A549 (cell line): ENCODE measurements around the gene BACH1. TPM values are rescaled to one million over a fixed set of nuclear protein-coding genes. Genes with fewer than 3 reads are reported as not detected.

Experiments
- ATAC-seq, 2 experiments: fragments of 200-7000 bp in 1 of 2; fragments of >200 bp in 1 of 2; cut with Nextera tagmentation in 1 of 2; cut with Tn5 transposase in 1 of 2; 3 replicates each; pipeline versions ENCODE4 v1.8.0 to v1.9.1; 2018 to 2020; ENCODE audit warnings: mild to moderate bottlenecking in 1 of 2, moderate library complexity in 1 of 2
- CTCF ChIA-PET: fragments of 300-600 bp; sonication (Branson Sonifier 250); formaldehyde crosslinking; extraction: SDS; loops from one replicate; lab custom pipeline; 2021; ENCODE audit warnings: antibody characterized with exemption, inconsistent platforms; lab: Yijun Ruan, JAX
- POLR2A ChIA-PET: fragments of 350-600 bp; formaldehyde crosslinking; extraction: SDS; loops from one replicate; lab custom pipeline; 2021; ENCODE audit warnings: antibody characterized with exemption, inconsistent platforms; lab: Yijun Ruan, JAX
- DNase-seq, 2 experiments: peaks; one replicate each; pipeline versions ENCODE4 v3.0.0 to v3.0.0-alpha.2; 2011 to 2016; ENCODE audit warnings: low read depth in 1 of 2, low spot score in 1 of 2
- FAIRE-seq: peaks from 2 replicates; lab custom pipeline; 2011; peaks lifted over from hg19 to GRCh38; lab: Jason Lieb, UNC
- H3K27ac ChIP-seq, 2 experiments: fragments of >200 bp; sonication (Bioruptor Twin); formaldehyde crosslinking; 3 replicates each; pipeline ENCODE4 v1.5.1; 2016 to 2017
- H3K4me1 ChIP-seq: fragments of >200 bp; sonication (Bioruptor Twin); formaldehyde crosslinking; 3 replicates; pipeline ENCODE4 v1.6.1; 2016
- H3K4me2 ChIP-seq: fragments of >200 bp; sonication (Bioruptor Twin); formaldehyde crosslinking; 3 replicates; pipeline ENCODE4 v1.6.1; 2016
- H3K4me3 ChIP-seq: fragments of >200 bp; sonication (Bioruptor Twin); formaldehyde crosslinking; 3 replicates; pipeline ENCODE4 v1.5.1; 2016
- H3K9me3 ChIP-seq: fragments of >200 bp; sonication (Bioruptor Twin); formaldehyde crosslinking; 3 replicates; pipeline ENCODE4 v1.6.1; 2016
- EHF ChIP-seq: fragments of 250-450 bp; sonication (Bioruptor Pico); IDR thresholded peaks from 2 replicates; pipeline ENCODE4 v1.5.0; 2020; ENCODE audit warnings: mild to moderate bottlenecking
- EHMT2 ChIP-seq: fragments of 200-600 bp; sonication (generic); IDR thresholded peaks from 2 replicates; pipeline ENCODE4 v1.6.1; 2016; ENCODE audit warnings: antibody characterized with exemption, low read depth, mild to moderate bottlenecking, moderate library complexity
- GATA3 ChIP-seq: IDR thresholded peaks from 2 replicates; pipeline ENCODE4 v1.6.1; 2012; ENCODE audit warnings: borderline replicate concordance
- HES2 ChIP-seq: fragments of >200 bp; sonication (Bioruptor Twin); formaldehyde crosslinking; IDR thresholded peaks from 2 replicates; pipeline ENCODE4 v1.6.1; 2016
- HEYL ChIP-seq: fragments of 250-450 bp; sonication (Bioruptor Pico); IDR thresholded peaks from 2 replicates; pipeline ENCODE4 v1.8.0; 2021; ENCODE audit warnings: mild to moderate bottlenecking, moderate library complexity
- HMGXB4 ChIP-seq: fragments of 250-450 bp; sonication (Bioruptor Pico); IDR thresholded peaks from 2 replicates; pipeline ENCODE4 v1.5.0; 2021; ENCODE audit warnings: mild to moderate bottlenecking, moderate library complexity, borderline replicate concordance
- HOXA7 ChIP-seq: fragments of 250-450 bp; sonication (Bioruptor Pico); IDR thresholded peaks from 2 replicates; pipeline ENCODE4 v1.5.0; 2020; ENCODE audit warnings: mild to moderate bottlenecking, moderate library complexity
- HOXB13 ChIP-seq: fragments of 250-450 bp; sonication (Bioruptor Pico); IDR thresholded peaks from 2 replicates; pipeline ENCODE4 v1.5.0; 2020; ENCODE audit warnings: low read depth, mild to moderate bottlenecking, moderate library complexity
- HOXB5 ChIP-seq: fragments of 250-450 bp; sonication (Bioruptor Pico); IDR thresholded peaks from 2 replicates; pipeline ENCODE4 v1.5.0; 2020; ENCODE audit warnings: mild to moderate bottlenecking, moderate library complexity
- JUN ChIP-seq, 2 experiments: fragments of >200 bp; sonication (Bioruptor Twin); formaldehyde crosslinking; IDR thresholded peaks; 2 replicates in 1 of 2; 3 replicates in 1 of 2; pipeline ENCODE4 v1.6.1; 2016 to 2017
- KDM1A ChIP-seq: fragments of 200-600 bp; sonication (generic); IDR thresholded peaks from 2 replicates; pipeline ENCODE4 v1.6.1; 2016; ENCODE audit warnings: low read depth, mild to moderate bottlenecking
- KDM5A ChIP-seq: fragments of 200-600 bp; sonication (generic); IDR thresholded peaks from 2 replicates; pipeline ENCODE4 v1.6.1; 2016; ENCODE audit warnings: antibody characterized with exemption, mild to moderate bottlenecking
- MAFK ChIP-seq: fragments of 450-650 bp; IDR thresholded peaks from 2 replicates; pipeline ENCODE4 v1.6.1; 2014; ENCODE audit not compliant: partially characterized antibody
- MAX ChIP-seq: IDR thresholded peaks from 2 replicates; pipeline ENCODE4 v1.6.1; 2012
- POLR2AphosphoS2 ChIP-seq: conservative IDR thresholded peaks from 2 replicates; pipeline ENCODE4 v1.6.1; 2012; ENCODE audit warnings: low read length, improper control_type of control experiment, inconsistent platforms
- RARB ChIP-seq: fragments of 250-450 bp; sonication (Bioruptor Pico); IDR thresholded peaks from 2 replicates; pipeline ENCODE4 v1.8.0; 2021; ENCODE audit warnings: mild to moderate bottlenecking, moderate library complexity
- SREBF2 ChIP-seq: fragments of 450-650 bp; IDR thresholded peaks from 2 replicates; pipeline ENCODE4 v1.6.1; 2014; ENCODE audit warnings: mild to moderate bottlenecking, moderate library complexity
- ZC3H11A ChIP-seq: fragments of 450-650 bp; IDR thresholded peaks from 2 replicates; pipeline ENCODE4 v1.6.1; 2014; ENCODE audit warnings: antibody characterized with exemption, mild to moderate bottlenecking
- ZNF302 ChIP-seq: fragments of 250-450 bp; sonication (Bioruptor Pico); IDR thresholded peaks from 2 replicates; pipeline ENCODE4 v1.9.0; 2021; ENCODE audit warnings: inconsistent platforms, mild to moderate bottlenecking, moderate library complexity
- WGBS: methylation state at CpG from one replicate; pipeline ENCODE4 v1.1.6; 2017; ENCODE audit errors: missing lambda C conversion rate; 5-methylcytosine and 5-hydroxymethylcytosine counted together
- polyA plus RNA-seq, 4 experiments: library from polyadenylated mRNA; depleted of rRNA in 3 of 4; stranded (reverse); fragments of >200 nt; fragmentation: RNase III in 1 of 4; extraction: RNeasy Plus Mini Kit Qiagen cat#74134 plus additional on column Dnase treatment in 1 of 4; gene quantifications; 2 replicates in 3 of 4; 3 replicates in 1 of 4; pipeline ENCODE4 v1.2.3, GENCODE V29; 2011 to 2017
- TF ChIP-seq, protein P1 (sequence below): fragments of 200-600 bp; sonication (generic); IDR thresholded peaks from 2 replicates; pipeline ENCODE4 v1.6.1; 2016; ENCODE audit warnings: antibody characterized with exemption, mild to moderate bottlenecking, moderate library complexity

The BACH1 gene
- polyA plus RNA-seq, 2 of the 4 experiments (the other 2 are of a cell fraction): 5.0 to 21.4 TPM

GRCh38 chr21:29316029-29316742, 17.5 kb downstream of the BACH1 start:
- FAIRE-seq (no peak), ATAC-seq (no peak), DNase-seq (no peak)
- Histone ChIP-seq H3K4me2 (no peak overlapping the region), H3K4me3 (no peak overlapping the region), H3K27ac (peak overlapping the region in 1 of 2 experiments; percentile 56; a peak in 2 of 6 replicates), H3K4me1 (peaks cover 29% of the 10 kb centered on the region), H3K9me3 (no peaks in the 10 kb centered on the region)
- 94% methylated on average over 3 of the region's 3 CpGs for WGBS
- CTCF ChIA-PET: no interaction called here
- TF ChIP-seq MAFK (peak; percentile 49), GATA3 (no peak)
- POLR2A ChIA-PET: no interaction called here

- DNase-seq: no peak
- ChIA-PET CTCF (no interaction called here), POLR2A (no interaction called here)
These were observed 18.1 kb downstream of the BACH1 start for GRCh38 chr21:29316806-29317205.

GRCh38 chr21:29318354-29318753, 19.6 kb downstream of the BACH1 start:
- Histone ChIP-seq H3K4me2 (no peak overlapping the region), H3K4me1 (peaks cover 29% of the 10 kb centered on the region), H3K27ac (no peak overlapping the region), H3K4me3 (no peak overlapping the region), H3K9me3 (no peaks in the 10 kb centered on the region)
- ATAC-seq (no peak), FAIRE-seq (no peak), DNase-seq (no peak)
- POLR2A ChIA-PET: no interaction called here
- WGBS: 88% methylated on average over 2 of the region's 2 CpGs
- TF ChIP-seq HEYL (CRISPR knock-in tag) (no peak), ZC3H11A (no peak), HOXB13 (CRISPR knock-in tag) (no peak), EHF (no peak), HMGXB4 (CRISPR knock-in tag) (no peak)
- CTCF ChIA-PET: interaction anchor here (0.7 to 1.6 kb wide), 3 partner anchors 19 to 154 kb away, joined by 3 to 4 read pairs (median 3); no protein-coding TSS in a partner anchor

More at GRCh38 chr21:29316806-29317205, 18.1 kb downstream of the BACH1 start:
- 60% methylated on average over 3 of the region's 4 CpGs for WGBS
- Histone ChIP-seq H3K4me1 (peaks cover 29% of the 10 kb centered on the region), H3K4me3 (no peak overlapping the region), H3K9me3 (no peaks in the 10 kb centered on the region), H3K4me2 (no peak overlapping the region), H3K27ac (peak overlapping the region in 1 of 2 experiments; percentile 56; a peak in 2 of 6 replicates)
- no peak for TF ChIP-seq HOXA7 (CRISPR knock-in tag)
- FAIRE-seq (no peak), ATAC-seq (no peak)

GRCh38 chr21:29320031-29320430, 21.3 kb downstream of the BACH1 start:
- Histone ChIP-seq H3K4me3 (no peak overlapping the region), H3K27ac (no peak overlapping the region), H3K9me3 (no peaks in the 10 kb centered on the region), H3K4me2 (no peak overlapping the region), H3K4me1 (peaks cover 12% of the 10 kb centered on the region; the same call in 2 of the 3 replicates)
- FAIRE-seq (no peak), ATAC-seq (no peak), DNase-seq (no peak)
- POLR2A ChIA-PET: no interaction called here
- 91% methylated on average over 6 of the region's 6 CpGs for WGBS
- CTCF ChIA-PET: no interaction called here
- TF ChIP-seq, protein P1, sequence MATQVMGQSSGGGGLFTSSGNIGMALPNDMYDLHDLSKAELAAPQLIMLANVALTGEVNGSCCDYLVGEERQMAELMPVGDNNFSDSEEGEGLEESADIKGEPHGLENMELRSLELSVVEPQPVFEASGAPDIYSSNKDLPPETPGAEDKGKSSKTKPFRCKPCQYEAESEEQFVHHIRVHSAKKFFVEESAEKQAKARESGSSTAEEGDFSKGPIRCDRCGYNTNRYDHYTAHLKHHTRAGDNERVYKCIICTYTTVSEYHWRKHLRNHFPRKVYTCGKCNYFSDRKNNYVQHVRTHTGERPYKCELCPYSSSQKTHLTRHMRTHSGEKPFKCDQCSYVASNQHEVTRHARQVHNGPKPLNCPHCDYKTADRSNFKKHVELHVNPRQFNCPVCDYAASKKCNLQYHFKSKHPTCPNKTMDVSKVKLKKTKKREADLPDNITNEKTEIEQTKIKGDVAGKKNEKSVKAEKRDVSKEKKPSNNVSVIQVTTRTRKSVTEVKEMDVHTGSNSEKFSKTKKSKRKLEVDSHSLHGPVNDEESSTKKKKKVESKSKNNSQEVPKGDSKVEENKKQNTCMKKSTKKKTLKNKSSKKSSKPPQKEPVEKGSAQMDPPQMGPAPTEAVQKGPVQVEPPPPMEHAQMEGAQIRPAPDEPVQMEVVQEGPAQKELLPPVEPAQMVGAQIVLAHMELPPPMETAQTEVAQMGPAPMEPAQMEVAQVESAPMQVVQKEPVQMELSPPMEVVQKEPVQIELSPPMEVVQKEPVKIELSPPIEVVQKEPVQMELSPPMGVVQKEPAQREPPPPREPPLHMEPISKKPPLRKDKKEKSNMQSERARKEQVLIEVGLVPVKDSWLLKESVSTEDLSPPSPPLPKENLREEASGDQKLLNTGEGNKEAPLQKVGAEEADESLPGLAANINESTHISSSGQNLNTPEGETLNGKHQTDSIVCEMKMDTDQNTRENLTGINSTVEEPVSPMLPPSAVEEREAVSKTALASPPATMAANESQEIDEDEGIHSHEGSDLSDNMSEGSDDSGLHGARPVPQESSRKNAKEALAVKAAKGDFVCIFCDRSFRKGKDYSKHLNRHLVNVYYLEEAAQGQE: no peak
- TF ChIP-seq HMGXB4 (CRISPR knock-in tag): no peak
- no peak for TF ChIP-seq RARB (CRISPR knock-in tag)
- TF ChIP-seq HES2: no peak
- TF ChIP-seq MAX: no peak
- no peak for TF ChIP-seq ZNF302
- no peak for TF ChIP-seq KDM5A
- no peak for TF ChIP-seq POLR2AphosphoS2
- no peak for TF ChIP-seq HOXB13 (CRISPR knock-in tag)
- no peak for TF ChIP-seq HEYL (CRISPR knock-in tag)
- TF ChIP-seq HOXB5 (CRISPR knock-in tag): no peak
- TF ChIP-seq EHMT2: no peak
- no peak for TF ChIP-seq HOXA7 (CRISPR knock-in tag)
- no peak for TF ChIP-seq SREBF2
- no peak for TF ChIP-seq KDM1A
- TF ChIP-seq JUN (IDR thresholded peaks at IDR 0.05): no peak
